Ascending aorta (tissue), 2 donors: ENCODE results near the gene DUS2. TPM values are rescaled to one million over a fixed set of nuclear protein-coding genes. Genes with fewer than 3 reads are reported as not detected.
A peak's percentile ranks its signal among the peaks of the same experiment; 100 is the strongest.

Source experiments
- DNase-seq, 2 donors: peaks; one replicate each; pipeline ENCODE4 v3.0.0-alpha.2; 2019; ENCODE audit warnings: low spot score in 2 of 2
- H3K27ac ChIP-seq, 2 donors: fragments of 200-600 bp; sonication (generic); one replicate each; pipeline ENCODE4 v1.5.1; 2016 to 2017; ENCODE audit warnings: mild to moderate bottlenecking in 1 of 2
- H3K27me3 ChIP-seq: fragments of 200-600 bp; sonication (generic); one replicate; pipeline ENCODE4 v1.5.1; 2017
- H3K36me3 ChIP-seq, 2 donors: fragments of 200-600 bp; sonication (generic); one replicate each; pipeline ENCODE4 v1.5.1; 2016
- H3K4me1 ChIP-seq, 2 donors: fragments of 200-600 bp; sonication (generic); one replicate each; pipeline ENCODE4 v1.5.1; 2016 to 2017; ENCODE audit warnings: mild to moderate bottlenecking in 1 of 2
- H3K4me3 ChIP-seq, 2 donors: fragments of 200-600 bp; sonication (generic); one replicate each; pipeline ENCODE4 v1.5.1; 2016 to 2017; ENCODE audit warnings: mild to moderate bottlenecking in 1 of 2
- H3K9me3 ChIP-seq, 2 donors: fragments of 200-600 bp; sonication (generic); one replicate each; pipeline ENCODE4 v1.5.1; 2016
- CTCF ChIP-seq, 3 experiments: fragments of 200-600 bp in 2 of 3; fragments of 450-650 bp in 1 of 3; sonication (generic) in 2 of 3; IDR thresholded peaks; one replicate each; pipeline ENCODE4 v1.5.1; 2016 to 2019; ENCODE audit warnings: antibody characterized with exemption in 3 of 3, mild to moderate bottlenecking in 1 of 3, moderate library complexity in 1 of 3
- intact Hi-C: fragments of 100-400 bp; cut with DNase I; formaldehyde crosslinking; loops from one replicate; pipeline ENCODE4 v1.15.1; 2023
- total RNA-seq: library from RNA; depleted of rRNA; stranded (reverse); fragments of >200 nt; gene quantifications from one replicate; pipeline ENCODE4 v1.1.0, GENCODE V29; 2016

The DUS2 gene
- total RNA-seq, 1 donor from 2014 or later, result 7.6 TPM

- peak in 1 of 2 donors; percentile 63 for DNase-seq
- Histone ChIP-seq H3K27ac (no peak overlapping the region), H3K4me1 (no peaks in the 10 kb centered on the region), H3K36me3 (peaks cover 14 to 60% of the 10 kb centered on the region in 2 donors), H3K27me3 (no peaks in the 10 kb centered on the region), H3K9me3 (no peaks in the 10 kb centered on the region), H3K4me3 (no peak overlapping the region)
- TF ChIP-seq CTCF (IDR thresholded peaks at IDR 0.05), result no peak
- intact Hi-C loops, result no loop called here
Observed at GRCh38 chr16:68072038-68072695, 49.1 kb downstream of the DUS2 start.

DNA sequence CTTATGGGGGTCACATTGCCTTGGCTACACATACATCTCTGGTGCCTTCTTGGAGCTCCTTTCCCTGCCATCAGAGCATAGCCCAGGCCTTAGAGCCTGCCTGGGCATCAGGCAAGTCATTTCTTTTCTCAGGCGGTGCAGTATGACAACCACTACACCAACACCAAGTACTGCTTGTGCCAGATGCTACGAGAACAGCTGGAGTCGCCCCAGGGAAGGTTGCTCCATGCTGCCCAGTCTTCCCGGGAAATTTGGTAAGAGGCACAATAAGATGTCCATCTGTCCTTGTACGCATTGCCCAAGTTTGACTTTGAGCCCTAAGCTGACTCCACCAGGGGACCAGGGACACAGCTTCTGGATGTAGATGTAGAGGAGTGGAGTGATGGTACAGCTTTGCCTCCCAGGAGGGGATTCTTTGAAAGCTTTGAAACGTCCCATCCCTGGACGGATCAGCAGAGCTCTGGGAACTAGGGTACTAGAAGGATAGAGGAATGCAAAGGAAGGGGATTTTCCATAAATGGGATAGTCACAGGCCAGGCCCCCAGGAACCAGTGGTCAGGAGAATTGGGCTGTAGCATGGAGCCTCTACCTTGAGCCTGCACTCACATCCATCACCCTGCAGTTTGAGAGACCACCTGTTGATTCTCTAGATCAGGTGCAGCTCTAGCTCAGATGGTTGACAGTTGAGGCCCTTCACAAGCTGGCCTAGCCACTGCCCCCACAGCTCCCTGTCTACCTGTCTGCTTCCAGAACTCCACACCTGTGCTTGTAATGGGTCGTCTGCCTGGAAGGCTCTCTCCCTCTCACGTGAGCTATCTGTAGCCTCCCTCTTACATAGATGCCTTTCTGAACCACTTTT is 51.0 kb downstream of the DUS2 start:
- Histone ChIP-seq H3K4me1 (no peaks in the 10 kb centered on the region), H3K27ac (no peak overlapping the region), H3K27me3 (no peaks in the 10 kb centered on the region), H3K36me3 (peaks cover 14 to 68% of the 10 kb centered on the region in 2 donors), H3K4me3 (no peak overlapping the region), H3K9me3 (no peaks in the 10 kb centered on the region)
- TF ChIP-seq CTCF (IDR thresholded peaks at IDR 0.05), result no peak
- intact Hi-C loops, result no loop called here
- peak in 1 of 2 donors; percentile 19 for DNase-seq

DNA sequence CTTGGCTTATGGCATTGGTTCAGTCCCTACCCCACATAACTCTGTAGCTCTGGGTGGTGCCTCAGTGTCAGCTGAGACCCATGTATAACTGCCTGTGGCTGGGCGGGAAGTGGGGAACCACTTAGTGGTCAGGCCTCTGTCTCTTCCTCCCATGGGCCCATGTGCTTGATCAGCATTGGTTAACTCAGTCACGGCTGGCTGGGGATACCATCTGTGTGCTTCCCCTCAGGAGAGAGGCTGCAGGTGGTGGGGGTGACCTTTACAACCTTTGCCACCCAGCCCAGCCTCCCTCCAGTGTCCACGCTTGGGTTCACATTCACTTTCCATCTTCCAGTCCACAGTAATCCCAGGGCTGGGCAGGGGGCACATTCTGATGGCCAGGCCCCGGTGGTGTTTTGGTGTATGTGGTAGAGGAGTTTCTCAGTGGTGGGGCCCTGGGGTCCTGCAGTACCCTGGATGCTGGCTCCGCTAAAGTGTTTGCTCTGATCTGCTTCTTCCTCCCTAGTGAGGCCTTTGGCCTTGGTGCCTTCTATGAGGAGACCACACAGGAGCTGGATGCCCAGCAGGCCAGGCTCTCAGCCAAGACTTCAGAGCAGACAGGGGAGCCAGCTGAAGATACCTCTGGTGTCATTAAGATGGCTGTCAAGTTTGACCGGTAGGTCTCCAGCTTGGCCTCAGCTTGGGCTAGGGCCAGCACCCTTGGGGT is 51.9 kb downstream of the DUS2 start:
- Histone ChIP-seq H3K4me3 (no peak overlapping the region), H3K4me1 (no peaks in the 10 kb centered on the region), H3K27me3 (no peaks in the 10 kb centered on the region), H3K36me3 (peaks cover 14 to 67% of the 10 kb centered on the region in 2 donors), H3K27ac (no peak overlapping the region), H3K9me3 (no peaks in the 10 kb centered on the region)
- no peak for DNase-seq
- intact Hi-C loops, result no loop called here
- TF ChIP-seq CTCF (IDR thresholded peaks at IDR 0.05), result no peak

- Histone ChIP-seq H3K4me1 (no peaks in the 10 kb centered on the region), H3K4me3 (no peak overlapping the region), H3K9me3 (no peaks in the 10 kb centered on the region), H3K27me3 (no peaks in the 10 kb centered on the region), H3K27ac (no peak overlapping the region), H3K36me3 (peaks cover 12 to 57% of the 10 kb centered on the region in 2 donors)
- intact Hi-C loops, result no loop called here
- TF ChIP-seq CTCF (IDR thresholded peaks at IDR 0.05), result no peak
- DNase-seq, result peak in 1 of 2 donors; percentile 16
Observed at GRCh38 chr16:68075980-68076379, 52.9 kb downstream of the DUS2 start.

GRCh38 chr16:68076560-68076959 is 53.5 kb downstream of the DUS2 start:
- intact Hi-C loops, result no loop called here
- H3K36me3 ChIP-seq, result peaks cover 9 to 52% of the 10 kb centered on the region in 2 donors

More at GRCh38 chr16:68076560-68076959, 53.5 kb downstream of the DUS2 start:
- Histone ChIP-seq H3K27ac (no peak overlapping the region), H3K4me1 (no peaks in the 10 kb centered on the region), H3K4me3 (no peak overlapping the region), H3K9me3 (no peaks in the 10 kb centered on the region), H3K27me3 (no peaks in the 10 kb centered on the region)
- DNase-seq, result no peak
- TF ChIP-seq CTCF (IDR thresholded peaks at IDR 0.05), result no peak
